Upper lobe of left lung (tissue), 4 donors: ENCODE measurements around the gene PROX1.

Experiments used
- POLR2A ChIP-seq, 4 donors: fragments of 450-650 bp; IDR thresholded peaks; one replicate each; pipeline ENCODE4 v1.5.1; 2016 to 2017; ENCODE audit warnings: antibody characterized with exemption in 4 of 4, mild to moderate bottlenecking in 2 of 4
- POLR2AphosphoS5 ChIP-seq, 2 donors: sonication (generic); formaldehyde crosslinking; IDR thresholded peaks; one replicate each; pipeline ENCODE4 v1.5.1; 2017; ENCODE audit warnings: antibody characterized with exemption in 2 of 2
- TF ChIP-seq, protein P1 (sequence below), 6 experiments: fragments of 450-650 bp in 4 of 6; fragments of 200-600 bp in 2 of 6; sonication (generic) in 2 of 6; IDR thresholded peaks; one replicate each; pipeline ENCODE4 v1.5.1; 2016 to 2019; ENCODE audit warnings: antibody characterized with exemption in 6 of 6

DNA sequence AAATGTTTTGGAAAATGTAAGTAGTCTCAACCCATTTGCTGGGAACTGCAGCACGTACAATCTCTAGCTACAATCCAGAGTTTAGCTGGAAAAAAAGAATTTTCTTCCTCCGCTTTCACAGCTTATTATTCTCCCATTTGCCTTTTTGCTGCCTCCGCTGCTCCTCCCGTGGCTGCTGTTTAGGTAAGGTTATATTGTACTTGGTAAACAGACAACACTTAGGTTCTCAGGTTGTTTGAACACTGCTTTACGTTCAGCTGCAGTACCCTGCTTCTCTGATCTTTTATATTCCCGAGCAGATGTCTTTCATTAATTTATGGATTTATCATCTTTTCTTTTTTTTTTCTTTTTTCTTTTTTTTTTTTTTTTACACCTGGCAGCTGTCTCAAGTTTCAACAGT is 14.3 kb downstream of the PROX1 start:
- TF ChIP-seq POLR2A (IDR thresholded peaks at IDR 0.05) (no peak), POLR2AphosphoS5 (IDR thresholded peaks at IDR 0.05) (no peak)
- TF ChIP-seq, protein P1, sequence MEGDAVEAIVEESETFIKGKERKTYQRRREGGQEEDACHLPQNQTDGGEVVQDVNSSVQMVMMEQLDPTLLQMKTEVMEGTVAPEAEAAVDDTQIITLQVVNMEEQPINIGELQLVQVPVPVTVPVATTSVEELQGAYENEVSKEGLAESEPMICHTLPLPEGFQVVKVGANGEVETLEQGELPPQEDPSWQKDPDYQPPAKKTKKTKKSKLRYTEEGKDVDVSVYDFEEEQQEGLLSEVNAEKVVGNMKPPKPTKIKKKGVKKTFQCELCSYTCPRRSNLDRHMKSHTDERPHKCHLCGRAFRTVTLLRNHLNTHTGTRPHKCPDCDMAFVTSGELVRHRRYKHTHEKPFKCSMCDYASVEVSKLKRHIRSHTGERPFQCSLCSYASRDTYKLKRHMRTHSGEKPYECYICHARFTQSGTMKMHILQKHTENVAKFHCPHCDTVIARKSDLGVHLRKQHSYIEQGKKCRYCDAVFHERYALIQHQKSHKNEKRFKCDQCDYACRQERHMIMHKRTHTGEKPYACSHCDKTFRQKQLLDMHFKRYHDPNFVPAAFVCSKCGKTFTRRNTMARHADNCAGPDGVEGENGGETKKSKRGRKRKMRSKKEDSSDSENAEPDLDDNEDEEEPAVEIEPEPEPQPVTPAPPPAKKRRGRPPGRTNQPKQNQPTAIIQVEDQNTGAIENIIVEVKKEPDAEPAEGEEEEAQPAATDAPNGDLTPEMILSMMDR (IDR thresholded peaks at IDR 0.05) = no peak
